ENCODE measurements around the gene EBLN2. TPM values are rescaled to one million over a fixed set of nuclear protein-coding genes. Genes with fewer than 3 reads are reported as not detected.

EBLN2 gene
- total and polyA plus RNA-seq, 2 experiments from 2014 or later, result 4.7 to 9.9 TPM

DNA sequence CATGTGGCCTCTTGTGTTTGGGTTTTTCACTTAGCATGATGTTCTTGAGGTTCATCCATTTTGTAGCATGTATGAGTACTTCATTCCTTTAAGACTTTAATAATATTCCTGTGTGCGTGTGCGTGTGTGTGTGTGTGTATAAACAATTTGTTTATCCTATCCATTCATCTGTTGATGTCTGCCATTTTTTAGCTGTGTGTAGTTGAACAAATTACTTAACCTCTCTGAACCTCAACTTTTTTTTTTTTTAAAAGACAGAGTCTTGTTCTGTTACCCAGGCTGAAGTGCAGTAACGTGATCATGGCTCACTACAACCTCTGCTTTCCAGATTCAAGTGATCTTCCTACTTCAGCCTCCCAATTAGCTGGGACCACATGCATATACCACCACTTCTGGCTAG is 47.3 kb downstream of the EBLN2 start (continued):
- TF ChIP-seq, protein P1, sequence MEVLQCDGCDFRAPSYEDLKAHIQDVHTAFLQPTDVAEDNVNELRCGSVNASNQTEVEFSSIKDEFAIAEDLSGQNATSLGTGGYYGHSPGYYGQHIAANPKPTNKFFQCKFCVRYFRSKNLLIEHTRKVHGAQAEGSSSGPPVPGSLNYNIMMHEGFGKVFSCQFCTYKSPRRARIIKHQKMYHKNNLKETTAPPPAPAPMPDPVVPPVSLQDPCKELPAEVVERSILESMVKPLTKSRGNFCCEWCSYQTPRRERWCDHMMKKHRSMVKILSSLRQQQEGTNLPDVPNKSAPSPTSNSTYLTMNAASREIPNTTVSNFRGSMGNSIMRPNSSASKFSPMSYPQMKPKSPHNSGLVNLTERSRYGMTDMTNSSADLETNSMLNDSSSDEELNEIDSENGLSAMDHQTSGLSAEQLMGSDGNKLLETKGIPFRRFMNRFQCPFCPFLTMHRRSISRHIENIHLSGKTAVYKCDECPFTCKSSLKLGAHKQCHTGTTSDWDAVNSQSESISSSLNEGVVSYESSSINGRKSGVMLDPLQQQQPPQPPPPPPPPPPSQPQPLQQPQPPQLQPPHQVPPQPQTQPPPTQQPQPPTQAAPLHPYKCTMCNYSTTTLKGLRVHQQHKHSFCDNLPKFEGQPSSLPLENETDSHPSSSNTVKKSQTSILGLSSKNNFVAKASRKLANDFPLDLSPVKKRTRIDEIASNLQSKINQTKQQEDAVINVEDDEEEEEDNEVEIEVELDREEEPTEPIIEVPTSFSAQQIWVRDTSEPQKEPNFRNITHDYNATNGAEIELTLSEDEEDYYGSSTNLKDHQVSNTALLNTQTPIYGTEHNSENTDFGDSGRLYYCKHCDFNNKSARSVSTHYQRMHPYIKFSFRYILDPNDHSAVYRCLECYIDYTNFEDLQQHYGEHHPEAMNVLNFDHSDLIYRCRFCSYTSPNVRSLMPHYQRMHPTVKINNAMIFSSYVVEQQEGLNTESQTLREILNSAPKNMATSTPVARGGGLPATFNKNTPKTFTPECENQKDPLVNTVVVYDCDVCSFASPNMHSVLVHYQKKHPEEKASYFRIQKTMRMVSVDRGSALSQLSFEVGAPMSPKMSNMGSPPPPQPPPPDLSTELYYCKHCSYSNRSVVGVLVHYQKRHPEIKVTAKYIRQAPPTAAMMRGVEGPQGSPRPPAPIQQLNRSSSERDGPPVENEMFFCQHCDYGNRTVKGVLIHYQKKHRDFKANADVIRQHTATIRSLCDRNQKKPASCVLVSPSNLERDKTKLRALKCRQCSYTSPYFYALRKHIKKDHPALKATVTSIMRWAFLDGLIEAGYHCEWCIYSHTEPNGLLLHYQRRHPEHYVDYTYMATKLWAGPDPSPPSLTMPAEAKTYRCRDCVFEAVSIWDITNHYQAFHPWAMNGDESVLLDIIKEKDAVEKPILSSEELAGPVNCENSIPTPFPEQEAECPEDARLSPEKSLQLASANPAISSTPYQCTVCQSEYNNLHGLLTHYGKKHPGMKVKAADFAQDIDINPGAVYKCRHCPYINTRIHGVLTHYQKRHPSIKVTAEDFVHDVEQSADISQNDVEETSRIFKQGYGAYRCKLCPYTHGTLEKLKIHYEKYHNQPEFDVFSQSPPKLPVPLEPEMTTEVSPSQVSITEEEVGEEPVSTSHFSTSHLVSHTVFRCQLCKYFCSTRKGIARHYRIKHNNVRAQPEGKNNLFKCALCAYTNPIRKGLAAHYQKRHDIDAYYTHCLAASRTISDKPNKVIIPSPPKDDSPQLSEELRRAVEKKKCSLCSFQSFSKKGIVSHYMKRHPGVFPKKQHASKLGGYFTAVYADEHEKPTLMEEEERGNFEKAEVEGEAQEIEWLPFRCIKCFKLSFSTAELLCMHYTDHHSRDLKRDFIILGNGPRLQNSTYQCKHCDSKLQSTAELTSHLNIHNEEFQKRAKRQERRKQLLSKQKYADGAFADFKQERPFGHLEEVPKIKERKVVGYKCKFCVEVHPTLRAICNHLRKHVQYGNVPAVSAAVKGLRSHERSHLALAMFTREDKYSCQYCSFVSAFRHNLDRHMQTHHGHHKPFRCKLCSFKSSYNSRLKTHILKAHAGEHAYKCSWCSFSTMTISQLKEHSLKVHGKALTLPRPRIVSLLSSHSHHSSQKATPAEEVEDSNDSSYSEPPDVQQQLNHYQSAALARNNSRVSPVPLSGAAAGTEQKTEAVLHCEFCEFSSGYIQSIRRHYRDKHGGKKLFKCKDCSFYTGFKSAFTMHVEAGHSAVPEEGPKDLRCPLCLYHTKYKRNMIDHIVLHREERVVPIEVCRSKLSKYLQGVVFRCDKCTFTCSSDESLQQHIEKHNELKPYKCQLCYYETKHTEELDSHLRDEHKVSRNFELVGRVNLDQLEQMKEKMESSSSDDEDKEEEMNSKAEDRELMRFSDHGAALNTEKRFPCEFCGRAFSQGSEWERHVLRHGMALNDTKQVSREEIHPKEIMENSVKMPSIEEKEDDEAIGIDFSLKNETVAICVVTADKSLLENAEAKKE (CRISPR knock-in tag; IDR thresholded peaks at IDR 0.05), result no peak
- TF ChIP-seq, protein P2, sequence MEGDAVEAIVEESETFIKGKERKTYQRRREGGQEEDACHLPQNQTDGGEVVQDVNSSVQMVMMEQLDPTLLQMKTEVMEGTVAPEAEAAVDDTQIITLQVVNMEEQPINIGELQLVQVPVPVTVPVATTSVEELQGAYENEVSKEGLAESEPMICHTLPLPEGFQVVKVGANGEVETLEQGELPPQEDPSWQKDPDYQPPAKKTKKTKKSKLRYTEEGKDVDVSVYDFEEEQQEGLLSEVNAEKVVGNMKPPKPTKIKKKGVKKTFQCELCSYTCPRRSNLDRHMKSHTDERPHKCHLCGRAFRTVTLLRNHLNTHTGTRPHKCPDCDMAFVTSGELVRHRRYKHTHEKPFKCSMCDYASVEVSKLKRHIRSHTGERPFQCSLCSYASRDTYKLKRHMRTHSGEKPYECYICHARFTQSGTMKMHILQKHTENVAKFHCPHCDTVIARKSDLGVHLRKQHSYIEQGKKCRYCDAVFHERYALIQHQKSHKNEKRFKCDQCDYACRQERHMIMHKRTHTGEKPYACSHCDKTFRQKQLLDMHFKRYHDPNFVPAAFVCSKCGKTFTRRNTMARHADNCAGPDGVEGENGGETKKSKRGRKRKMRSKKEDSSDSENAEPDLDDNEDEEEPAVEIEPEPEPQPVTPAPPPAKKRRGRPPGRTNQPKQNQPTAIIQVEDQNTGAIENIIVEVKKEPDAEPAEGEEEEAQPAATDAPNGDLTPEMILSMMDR (conservative IDR thresholded peaks at IDR 0.05; ENCODE audit: low read depth in 2 of 2), result no peak
- TF ChIP-seq, protein P3, sequence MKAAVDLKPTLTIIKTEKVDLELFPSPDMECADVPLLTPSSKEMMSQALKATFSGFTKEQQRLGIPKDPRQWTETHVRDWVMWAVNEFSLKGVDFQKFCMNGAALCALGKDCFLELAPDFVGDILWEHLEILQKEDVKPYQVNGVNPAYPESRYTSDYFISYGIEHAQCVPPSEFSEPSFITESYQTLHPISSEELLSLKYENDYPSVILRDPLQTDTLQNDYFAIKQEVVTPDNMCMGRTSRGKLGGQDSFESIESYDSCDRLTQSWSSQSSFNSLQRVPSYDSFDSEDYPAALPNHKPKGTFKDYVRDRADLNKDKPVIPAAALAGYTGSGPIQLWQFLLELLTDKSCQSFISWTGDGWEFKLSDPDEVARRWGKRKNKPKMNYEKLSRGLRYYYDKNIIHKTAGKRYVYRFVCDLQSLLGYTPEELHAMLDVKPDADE (IDR thresholded peaks at IDR 0.05), result no peak
- no peak for TF ChIP-seq ZNF114 (CRISPR knock-in tag; IDR thresholded peaks at IDR 0.05)
- TF ChIP-seq POLR2AphosphoS5 (IDR thresholded peaks at IDR 0.05; ENCODE audit: low read depth), result no peak
- TF ChIP-seq, protein P4, sequence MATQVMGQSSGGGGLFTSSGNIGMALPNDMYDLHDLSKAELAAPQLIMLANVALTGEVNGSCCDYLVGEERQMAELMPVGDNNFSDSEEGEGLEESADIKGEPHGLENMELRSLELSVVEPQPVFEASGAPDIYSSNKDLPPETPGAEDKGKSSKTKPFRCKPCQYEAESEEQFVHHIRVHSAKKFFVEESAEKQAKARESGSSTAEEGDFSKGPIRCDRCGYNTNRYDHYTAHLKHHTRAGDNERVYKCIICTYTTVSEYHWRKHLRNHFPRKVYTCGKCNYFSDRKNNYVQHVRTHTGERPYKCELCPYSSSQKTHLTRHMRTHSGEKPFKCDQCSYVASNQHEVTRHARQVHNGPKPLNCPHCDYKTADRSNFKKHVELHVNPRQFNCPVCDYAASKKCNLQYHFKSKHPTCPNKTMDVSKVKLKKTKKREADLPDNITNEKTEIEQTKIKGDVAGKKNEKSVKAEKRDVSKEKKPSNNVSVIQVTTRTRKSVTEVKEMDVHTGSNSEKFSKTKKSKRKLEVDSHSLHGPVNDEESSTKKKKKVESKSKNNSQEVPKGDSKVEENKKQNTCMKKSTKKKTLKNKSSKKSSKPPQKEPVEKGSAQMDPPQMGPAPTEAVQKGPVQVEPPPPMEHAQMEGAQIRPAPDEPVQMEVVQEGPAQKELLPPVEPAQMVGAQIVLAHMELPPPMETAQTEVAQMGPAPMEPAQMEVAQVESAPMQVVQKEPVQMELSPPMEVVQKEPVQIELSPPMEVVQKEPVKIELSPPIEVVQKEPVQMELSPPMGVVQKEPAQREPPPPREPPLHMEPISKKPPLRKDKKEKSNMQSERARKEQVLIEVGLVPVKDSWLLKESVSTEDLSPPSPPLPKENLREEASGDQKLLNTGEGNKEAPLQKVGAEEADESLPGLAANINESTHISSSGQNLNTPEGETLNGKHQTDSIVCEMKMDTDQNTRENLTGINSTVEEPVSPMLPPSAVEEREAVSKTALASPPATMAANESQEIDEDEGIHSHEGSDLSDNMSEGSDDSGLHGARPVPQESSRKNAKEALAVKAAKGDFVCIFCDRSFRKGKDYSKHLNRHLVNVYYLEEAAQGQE (IDR thresholded peaks at IDR 0.05; ENCODE audit: unreplicated experiment), result no peak

Data from GM23338 (cell line).